Left lung (tissue), 10 donors: ENCODE data around the gene TMPRSS2. TPM values are rescaled to one million over a fixed set of nuclear protein-coding genes. Genes with fewer than 3 reads are reported as not detected.

ENCODE experiments used
- ATAC-seq: fragments of 200-7000 bp; cut with Tn5 transposase; one replicate; pipeline ENCODE4 v1.9.1; 2020; ENCODE audit warnings: moderate library complexity
- DNase-seq, 4 donors: peaks; one replicate each; pipeline ENCODE4 v3.0.0-alpha.2; 2013 to 2020
- H3K27ac ChIP-seq, 2 donors: fragments of 200-600 bp; sonication (generic) in 1 of 2; one replicate each; pipeline versions ENCODE4 v1.5.0 to v1.8.0; 2020 to 2021
- H3K27me3 ChIP-seq, 2 donors: fragments of 200-600 bp; sonication (generic) in 1 of 2; one replicate each; pipeline versions ENCODE4 v1.5.0 to v1.8.0; 2020 to 2021
- H3K36me3 ChIP-seq, 2 donors: fragments of 200-600 bp; sonication (generic) in 1 of 2; one replicate each; pipeline versions ENCODE4 v1.5.0 to v1.8.0; 2020 to 2021
- H3K4me1 ChIP-seq, 2 donors: fragments of 200-600 bp; one replicate each; pipeline ENCODE4 v1.8.0; 2021
- H3K4me3 ChIP-seq, 2 donors: fragments of 200-600 bp; sonication (generic) in 1 of 2; one replicate each; pipeline versions ENCODE4 v1.5.0 to v1.8.0; 2020 to 2021; ENCODE audit warnings: mild to moderate bottlenecking in 1 of 2
- H3K9me3 ChIP-seq, 2 donors: fragments of 200-600 bp; sonication (generic) in 1 of 2; one replicate each; pipeline versions ENCODE4 v1.5.0 to v1.8.0; 2020 to 2021
- CTCF ChIP-seq, 2 donors: fragments of 200-600 bp; sonication (generic) in 1 of 2; IDR thresholded peaks; one replicate each; pipeline versions ENCODE4 v1.5.0 to v1.8.0; 2021; ENCODE audit warnings: antibody characterized with exemption in 2 of 2
- intact Hi-C, 2 donors: fragments of 100-400 bp; cut with DNase I; formaldehyde crosslinking; loops; one replicate each; pipeline versions ENCODE4 v1.11.2 to v1.14.2; 2022
- polyA plus RNA-seq, 6 donors: library from polyadenylated mRNA; unstranded; fragments of 120-200 nt; gene quantifications; one replicate each; pipeline ENCODE4 v1.2.1, GENCODE V29; 2013; ENCODE audit not compliant: insufficient read length in 6 of 6
- total RNA-seq, 2 donors: library from RNA; stranded (reverse); fragmentation: NEBNext Ultra II Directional; extraction: Animal tissue kit (Norgen Biotek cat#: 25700); gene quantifications; one replicate each; pipeline ENCODE4 v1.2.1, GENCODE V29; 2021
- donor health status: DM: no; HTN: yes; CAD: no.
- donor health status: DM: no; HTN: no; CAD: no.

TMPRSS2 gene
- total and polyA plus RNA-seq, 8 donors: 38.2 to 137 (median 52.7) TPM

GRCh38 chr21:41458121-41458520 is 49.8 kb downstream of the TMPRSS2 start:
- no peak for TF ChIP-seq CTCF (IDR thresholded peaks at IDR 0.05)
- intact Hi-C loops: loop anchor here in 1 of 2 donors (5.0 kb wide), 1 partner anchor 176 kb away; no protein-coding TSS in a partner anchor
- peaks cover 0 to 68% of the 10 kb centered on the region in 2 donors for H3K36me3 ChIP-seq
- H3K27me3 ChIP-seq: no peaks in the 10 kb centered on the region
- no peaks in the 10 kb centered on the region for H3K4me1 ChIP-seq
- no peaks in the 10 kb centered on the region for H3K9me3 ChIP-seq
- no peak for DNase-seq
- no peak overlapping the region for H3K27ac ChIP-seq
- ATAC-seq: no peak
- no peak overlapping the region for H3K4me3 ChIP-seq

DNA sequence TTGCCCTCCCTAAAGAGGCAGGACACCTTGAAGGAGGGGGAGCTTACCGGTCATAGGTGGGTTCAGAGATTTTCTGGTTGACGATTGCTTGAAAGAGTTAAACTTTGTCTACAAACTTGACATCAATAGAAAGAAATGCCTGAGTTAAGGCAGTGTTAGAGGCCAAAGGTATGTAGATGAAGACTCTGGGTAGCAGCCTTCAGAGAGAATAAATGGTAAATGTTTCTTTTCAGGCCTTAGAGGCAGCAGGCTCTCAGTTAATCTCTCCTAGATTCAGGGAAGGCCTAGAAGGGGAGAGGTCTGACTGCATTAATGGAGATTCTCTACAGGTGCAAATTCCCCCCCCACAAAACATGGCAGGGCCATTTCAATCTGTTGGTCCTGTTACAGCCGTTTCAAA is 54.2 kb downstream of the TMPRSS2 start:
- TF ChIP-seq CTCF (IDR thresholded peaks at IDR 0.05): no peak
- intact Hi-C loops: no loop called here
- ATAC-seq (no peak), DNase-seq (no peak)
- H3K36me3 ChIP-seq: peaks cover 0 to 96% of the 10 kb centered on the region in 2 donors
- H3K9me3 ChIP-seq: no peaks in the 10 kb centered on the region
- H3K27me3 ChIP-seq: no peaks in the 10 kb centered on the region
- H3K4me3 ChIP-seq: no peak overlapping the region
- no peaks in the 10 kb centered on the region for H3K4me1 ChIP-seq
- no peak overlapping the region for H3K27ac ChIP-seq

- intact Hi-C loops: no loop called here
- ATAC-seq (no peak), DNase-seq (no peak)
- H3K36me3 ChIP-seq: peaks cover 0 to 95% of the 10 kb centered on the region in 2 donors
- no peak overlapping the region for H3K4me3 ChIP-seq
- H3K27me3 ChIP-seq: no peaks in the 10 kb centered on the region
- no peaks in the 10 kb centered on the region for H3K9me3 ChIP-seq
- H3K4me1 ChIP-seq: no peaks in the 10 kb centered on the region
- no peak for TF ChIP-seq CTCF (IDR thresholded peaks at IDR 0.05)
- no peak overlapping the region for H3K27ac ChIP-seq
Observed at GRCh38 chr21:41453198-41453597, 54.8 kb downstream of the TMPRSS2 start.

- TF ChIP-seq CTCF (IDR thresholded peaks at IDR 0.05): no peak
- Histone ChIP-seq H3K4me3 (no peak overlapping the region), H3K4me1 (no peaks in the 10 kb centered on the region), H3K9me3 (no peaks in the 10 kb centered on the region), H3K27me3 (no peaks in the 10 kb centered on the region), H3K36me3 (peaks cover 0 to 95% of the 10 kb centered on the region in 2 donors), H3K27ac (no peak overlapping the region)
- ATAC-seq (peak; percentile 56), DNase-seq (no peak)
- intact Hi-C loops: no loop called here
Observed at GRCh38 chr21:41451753-41452676, 55.9 kb downstream of the TMPRSS2 start.

DNA sequence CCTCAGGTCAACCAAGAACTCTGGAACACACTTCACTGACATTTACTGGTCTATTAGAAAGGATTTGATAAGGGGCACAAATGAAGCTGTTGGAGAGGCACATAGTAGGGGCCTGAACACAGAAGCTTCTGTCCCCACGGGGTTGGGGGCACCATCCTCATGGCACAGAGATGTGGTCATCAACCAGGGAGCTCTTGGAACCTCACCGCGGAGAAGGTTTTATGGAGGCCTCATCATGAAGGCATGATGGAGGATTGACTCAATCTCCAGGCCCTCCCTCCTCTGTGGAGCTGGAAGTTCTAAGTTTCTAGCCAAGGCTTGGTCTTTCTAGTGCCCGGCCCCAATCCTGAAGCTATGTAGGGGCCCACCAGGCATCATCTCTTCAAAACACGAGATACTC is 58.3 kb downstream of the TMPRSS2 start:
- H3K27ac ChIP-seq: no peak overlapping the region
- TF ChIP-seq CTCF (IDR thresholded peaks at IDR 0.05): no peak
- no peaks in the 10 kb centered on the region for H3K27me3 ChIP-seq
- DNase-seq: no peak
- peaks cover 0 to 95% of the 10 kb centered on the region in 2 donors for H3K36me3 ChIP-seq
- intact Hi-C loops: no loop called here
- no peaks in the 10 kb centered on the region for H3K4me1 ChIP-seq
- no peaks in the 10 kb centered on the region for H3K9me3 ChIP-seq
- ATAC-seq: no peak
- H3K4me3 ChIP-seq: no peak overlapping the region
